AML-193 (cell line): Measurements from ENCODE around the gene SLC25A42.
"Not testable (repeated sequence)": the region's sequence is repeated elsewhere in the genome, so short reads cannot be mapped to it uniquely, and the experiment has no call there.

ENCODE experiments used
- DNase-seq, 2 experiments: peaks; one replicate each; lab custom pipeline; 2025; lab: John Stamatoyannopoulos, UW

SLC25A42 gene

GRCh38 chr19:19068659-19069654 is 5.2 kb downstream of the SLC25A42 start:
- DNase-seq = no peak

- no peak for DNase-seq
Measured at GRCh38 chr19:19071897-19072296, 8.1 kb downstream of the SLC25A42 start.

- no peak for DNase-seq
Measured at GRCh38 chr19:19074196-19074882, 10.5 kb downstream of the SLC25A42 start.

- DNase-seq = no peak
Measured at GRCh38 chr19:19075126-19075525, 11.3 kb downstream of the SLC25A42 start.

GRCh38 chr19:19076476-19076875 is 12.7 kb downstream of the SLC25A42 start:
- DNase-seq = no peak

GRCh38 chr19:19077103-19077502 is 13.3 kb downstream of the SLC25A42 start:
- no peak for DNase-seq

GRCh38 chr19:19078801-19079200 is 15.0 kb downstream of the SLC25A42 start:
- DNase-seq = no peak

- no peak for DNase-seq
Measured at GRCh38 chr19:19079571-19079970, 15.8 kb downstream of the SLC25A42 start.

- no peak for DNase-seq
Measured at GRCh38 chr19:19081642-19082151, 17.9 kb downstream of the SLC25A42 start.

GRCh38 chr19:19083413-19084178 is 19.8 kb downstream of the SLC25A42 start:
- DNase-seq = no peak

GRCh38 chr19:19087676-19088075 is 23.9 kb downstream of the SLC25A42 start:
- no peak for DNase-seq

- no peak for DNase-seq
Measured at GRCh38 chr19:19094513-19094912, 30.7 kb downstream of the SLC25A42 start.

GRCh38 chr19:19095691-19096090 is 31.9 kb downstream of the SLC25A42 start:
- no peak for DNase-seq

GRCh38 chr19:19096641-19097627 is 33.1 kb downstream of the SLC25A42 start:
- DNase-seq = no peak

GRCh38 chr19:19098084-19098702 is 34.4 kb downstream of the SLC25A42 start:
- no peak for DNase-seq

- DNase-seq = no peak
Measured at GRCh38 chr19:19098703-19099632, 35.2 kb downstream of the SLC25A42 start.

- DNase-seq = no peak
Measured at GRCh38 chr19:19101540-19101939, 37.7 kb downstream of the SLC25A42 start.

GRCh38 chr19:19102566-19102965 is 38.8 kb downstream of the SLC25A42 start:
- DNase-seq = not testable (repeated sequence)

- no peak for DNase-seq
Measured at GRCh38 chr19:19103167-19103566, 39.4 kb downstream of the SLC25A42 start.
